Occipital lobe (tissue), 2 donors: ENCODE data around the gene OR1C1. TPM values are rescaled to one million over a fixed set of nuclear protein-coding genes. Genes with fewer than 3 reads are reported as not detected.
"Not testable (repeated sequence)": the region's sequence is repeated elsewhere in the genome, so short reads cannot be mapped to it uniquely, and the experiment has no call there.

Experiments used
- DNase-seq: peaks from one replicate; lab custom pipeline; 2025; lab: John Stamatoyannopoulos, UW
- total RNA-seq: library from RNA; depleted of rRNA; stranded (reverse); fragments of >200 nt; gene quantifications from one replicate; pipeline ENCODE4 v1.2.3, GENCODE V29; 2014

OR1C1 gene, protein sequence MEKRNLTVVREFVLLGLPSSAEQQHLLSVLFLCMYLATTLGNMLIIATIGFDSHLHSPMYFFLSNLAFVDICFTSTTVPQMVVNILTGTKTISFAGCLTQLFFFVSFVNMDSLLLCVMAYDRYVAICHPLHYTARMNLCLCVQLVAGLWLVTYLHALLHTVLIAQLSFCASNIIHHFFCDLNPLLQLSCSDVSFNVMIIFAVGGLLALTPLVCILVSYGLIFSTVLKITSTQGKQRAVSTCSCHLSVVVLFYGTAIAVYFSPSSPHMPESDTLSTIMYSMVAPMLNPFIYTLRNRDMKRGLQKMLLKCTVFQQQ
- total RNA-seq: not detected

DNA sequence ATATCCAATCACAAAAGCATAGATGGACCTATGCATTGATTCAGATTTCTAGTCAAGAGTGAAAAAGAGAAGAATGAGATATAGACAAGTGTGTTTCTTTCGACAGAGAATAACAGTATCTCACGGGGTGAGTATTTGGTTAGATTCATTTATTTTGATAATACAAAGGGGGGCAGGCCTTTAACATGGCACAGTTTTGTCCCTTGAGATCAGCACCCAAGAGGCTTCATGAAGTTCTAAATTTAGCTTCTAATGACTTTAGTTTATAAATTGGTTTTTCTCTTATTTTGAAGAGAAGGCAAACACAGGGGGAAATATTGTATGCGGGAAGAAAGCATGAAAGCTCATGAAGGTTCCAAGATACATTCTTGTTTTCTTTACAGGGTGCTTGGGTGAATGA is at the start of gene OR1C1:
Gene OR1C1 (minus strand): TSS at position 101 of the 400 bp plus-strand sequence. CDS start 2,150 bp downstream, outside the sequence.
- no peak for DNase-seq

DNA sequence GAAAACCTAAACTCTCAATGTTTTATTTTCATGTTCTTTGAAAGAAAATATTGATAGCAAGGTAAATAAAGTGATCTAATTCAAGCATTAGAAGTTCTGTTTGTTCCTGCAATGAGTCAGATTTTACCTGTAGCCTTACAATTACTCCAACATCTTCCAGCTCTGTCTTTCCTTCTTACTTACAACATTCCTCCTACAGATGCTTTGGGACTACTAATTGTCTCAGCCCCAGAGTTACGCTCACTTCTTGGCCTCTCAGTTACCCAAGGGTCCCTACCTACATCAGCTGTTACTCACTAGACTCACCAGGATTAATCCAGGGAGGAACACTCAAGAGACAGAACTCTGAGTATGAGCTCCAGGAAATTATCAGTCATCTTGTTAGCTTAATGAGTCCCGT is 37.2 kb upstream of the OR1C1 start:
- DNase-seq: no peak

DNA sequence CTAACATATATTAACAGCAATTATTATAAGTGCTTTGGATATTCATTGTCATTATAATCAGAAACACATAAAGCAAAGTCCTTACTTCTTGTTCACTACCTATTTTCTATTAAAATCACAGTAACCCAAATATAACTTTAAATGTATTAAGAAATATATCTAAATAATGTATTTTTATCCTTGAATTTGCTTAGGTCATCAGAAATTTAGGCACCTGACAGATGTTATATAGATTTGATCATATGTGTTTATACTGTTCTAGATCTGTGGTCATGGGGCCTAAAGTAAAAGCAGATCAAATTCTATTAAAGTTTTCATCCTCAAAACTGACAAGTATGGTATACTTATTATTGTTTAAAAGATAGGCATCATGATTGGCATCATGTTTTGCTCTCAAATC is 9.2 kb upstream of the OR1C1 start:
- no peak for DNase-seq

DNA sequence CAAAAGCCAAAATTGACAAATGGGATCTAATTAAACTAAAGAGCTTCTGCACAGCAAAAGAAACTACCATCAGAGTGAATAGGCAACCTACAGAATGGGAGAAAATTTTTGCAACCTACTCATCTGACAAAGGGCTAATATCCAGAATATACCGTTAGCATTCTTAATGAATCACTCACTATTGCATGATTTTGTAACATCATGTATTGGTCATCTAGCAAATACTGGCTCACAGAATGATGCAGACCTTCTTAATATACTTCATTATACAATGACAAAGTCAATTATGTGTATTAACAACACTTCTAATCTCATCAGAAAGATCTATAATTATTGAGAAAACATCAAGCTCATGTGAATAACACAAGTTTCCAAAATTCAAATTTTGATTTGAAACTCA is 6.0 kb downstream of the OR1C1 start:
- DNase-seq: not testable (repeated sequence)

DNA sequence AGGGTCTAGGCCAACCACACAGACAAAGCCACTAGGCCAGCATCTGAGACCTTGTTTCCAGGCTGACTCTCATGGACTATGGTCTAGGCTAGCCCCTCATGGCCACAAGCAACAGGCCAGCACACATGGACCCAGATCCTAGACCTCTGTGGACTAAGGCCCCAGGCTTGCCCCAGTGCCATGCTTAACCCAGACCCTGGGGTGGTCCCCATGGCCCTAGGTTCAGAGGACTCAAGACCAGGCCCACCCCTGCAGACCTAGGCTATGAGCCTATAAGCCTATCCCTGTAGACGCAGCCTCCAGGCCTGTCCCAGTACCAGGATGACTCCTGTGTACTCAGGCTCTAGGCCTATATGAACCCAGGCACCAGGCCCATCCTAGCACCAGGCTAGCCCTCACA is 10.5 kb downstream of the OR1C1 start:
- no peak for DNase-seq

DNA sequence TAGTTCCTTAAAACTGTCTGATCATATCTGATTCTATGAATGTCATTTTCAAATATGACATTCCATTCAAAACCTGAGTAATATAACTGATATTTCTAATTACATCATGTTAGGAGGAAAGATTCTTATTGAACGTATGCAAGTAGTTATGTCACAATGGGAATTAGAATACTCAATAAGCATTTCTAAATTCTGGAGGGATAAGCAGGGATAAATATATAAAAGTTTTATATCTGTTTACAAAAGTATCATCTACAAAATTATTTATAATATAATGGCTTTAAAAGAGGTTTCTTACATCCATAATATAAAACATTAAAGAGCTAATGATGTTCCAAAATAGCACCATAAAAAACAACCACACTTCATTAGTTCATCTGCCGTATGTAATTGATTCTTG is 12.3 kb downstream of the OR1C1 start, which contains the start of gene OR14A2:
Gene OR14A2 (minus strand): TSS at position 101 of the 400 bp plus-strand sequence.
- DNase-seq: no peak

DNA sequence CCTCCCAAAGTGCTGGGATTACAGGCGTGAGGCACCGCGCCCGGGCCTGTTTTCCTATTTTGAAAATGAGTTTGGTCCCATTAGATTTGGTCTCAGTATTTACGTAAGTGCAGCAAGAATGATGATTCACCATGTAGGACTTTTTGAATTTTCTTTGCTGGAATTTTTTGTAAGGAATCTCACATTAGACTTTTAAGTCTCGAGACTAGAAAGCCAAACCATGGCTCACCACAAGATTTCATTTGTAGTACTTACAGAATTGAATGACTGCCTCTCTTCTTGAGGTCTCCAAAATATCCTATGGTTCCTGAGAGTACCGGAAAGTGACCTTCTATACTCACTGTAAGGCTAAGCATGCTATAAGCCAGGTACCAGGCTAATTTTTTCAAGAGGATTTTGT is 12.7 kb downstream of the OR1C1 start:
- DNase-seq: no peak

DNA sequence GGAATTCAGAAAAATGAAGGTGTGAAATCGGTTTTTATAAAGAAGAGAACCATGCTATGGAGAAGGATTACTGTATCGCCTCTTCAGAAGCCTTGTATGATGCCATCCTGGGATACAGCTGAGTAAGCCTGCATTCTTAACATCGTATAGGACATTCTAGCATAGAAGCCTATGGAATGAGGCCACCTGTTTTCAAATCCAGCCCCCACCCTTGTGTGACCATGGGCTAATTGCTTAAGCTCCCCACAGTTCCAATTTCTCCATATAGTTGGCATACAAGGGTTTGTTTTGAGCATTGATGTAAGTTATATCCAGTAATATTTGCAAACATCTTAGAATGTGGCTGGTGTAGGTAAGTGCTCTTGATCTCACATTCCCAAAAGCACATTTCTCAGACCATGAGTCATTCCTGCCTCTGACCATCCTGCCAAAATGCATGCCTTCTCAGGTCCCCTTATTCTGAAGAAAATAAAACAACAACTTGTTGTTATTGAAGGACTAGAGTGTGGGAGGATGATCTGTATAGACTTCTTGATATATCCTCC is 13.9 kb downstream of the OR1C1 start:
- DNase-seq: no peak

DNA sequence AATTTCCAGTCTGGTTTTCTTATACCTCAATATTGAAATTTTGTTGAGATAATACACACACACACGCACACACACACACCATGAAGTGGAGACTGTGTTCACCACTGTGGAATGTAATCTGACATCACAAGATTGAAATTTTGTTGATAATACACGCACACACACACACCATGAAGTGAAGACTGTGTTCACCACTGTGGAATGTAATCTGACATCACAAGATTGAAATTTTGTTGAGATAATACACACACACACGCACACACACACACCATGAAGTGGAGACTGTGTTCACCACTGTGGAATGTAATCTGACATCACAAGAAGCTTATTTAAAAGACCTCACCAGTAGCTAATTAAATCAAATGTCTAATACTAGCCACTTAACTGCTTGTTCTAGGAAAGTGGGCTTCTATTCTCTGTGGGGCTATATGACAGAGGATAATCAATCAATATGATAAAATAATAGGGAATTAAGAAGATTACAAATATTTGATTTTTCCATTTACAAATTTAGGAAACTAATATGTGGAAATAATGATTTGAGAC is 18.1 kb downstream of the OR1C1 start:
- not testable (repeated sequence) for DNase-seq

DNA sequence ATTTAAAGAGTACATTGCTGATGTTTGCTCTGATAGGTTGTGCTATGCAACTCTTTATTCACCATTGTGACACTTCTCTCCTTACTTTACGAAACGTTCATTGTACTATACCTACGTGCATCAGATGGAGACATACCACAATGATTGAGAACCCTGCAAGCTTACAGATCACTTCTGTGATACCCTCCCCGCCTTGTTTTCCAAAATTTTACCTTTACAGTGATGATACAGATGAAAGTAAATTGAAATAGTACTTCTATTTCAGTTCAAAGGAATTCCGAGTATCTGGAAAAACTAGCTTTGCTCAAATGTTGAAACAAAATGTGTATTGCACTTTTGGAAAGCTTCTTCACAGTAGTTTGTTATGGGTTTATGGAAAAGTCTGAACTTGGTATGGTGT is 18.6 kb downstream of the OR1C1 start:
- no peak for DNase-seq

DNA sequence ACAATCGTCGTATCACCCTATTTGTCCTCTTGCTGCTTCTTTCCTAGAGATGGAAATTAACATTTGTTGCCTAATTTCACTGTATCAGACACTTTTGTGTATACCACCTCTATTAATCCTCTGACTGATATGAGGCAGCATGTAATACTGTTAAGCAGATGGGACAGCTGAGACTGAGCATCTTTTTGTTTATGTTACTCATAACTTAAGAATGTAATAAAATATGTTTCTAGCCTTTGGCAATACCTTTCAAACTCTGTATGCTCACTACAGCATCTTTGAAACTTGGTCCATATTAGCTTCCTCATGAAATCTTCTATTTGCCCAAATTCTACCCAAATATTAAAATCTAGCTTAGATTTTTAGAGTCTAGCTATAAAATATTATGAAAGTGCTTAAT is 19.6 kb downstream of the OR1C1 start:
- no peak for DNase-seq

DNA sequence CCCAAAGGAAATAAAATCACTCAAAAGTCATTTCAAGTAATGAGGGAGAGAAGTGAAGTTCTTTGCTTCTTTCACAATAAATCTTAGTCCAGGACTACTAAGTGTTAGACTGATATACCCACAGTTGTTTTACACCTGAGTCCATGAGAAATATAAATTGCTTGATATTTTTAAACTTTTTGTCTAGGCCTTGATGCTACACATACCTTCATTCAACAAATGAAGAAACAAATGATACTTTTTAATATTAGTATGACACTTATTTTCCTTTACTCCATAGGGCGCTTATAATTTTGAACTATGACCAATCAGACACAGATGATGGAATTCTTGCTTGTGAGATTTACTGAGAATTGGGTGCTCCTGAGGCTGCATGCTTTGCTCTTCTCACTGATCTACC is 22.0 kb downstream of the OR1C1 start, which contains the start of gene OR14K1:
Gene OR14K1 (plus strand): TSS at position 301 of the 400 bp plus-strand sequence. CDS start 0 bp downstream, at position 301.
- DNase-seq: no peak

DNA sequence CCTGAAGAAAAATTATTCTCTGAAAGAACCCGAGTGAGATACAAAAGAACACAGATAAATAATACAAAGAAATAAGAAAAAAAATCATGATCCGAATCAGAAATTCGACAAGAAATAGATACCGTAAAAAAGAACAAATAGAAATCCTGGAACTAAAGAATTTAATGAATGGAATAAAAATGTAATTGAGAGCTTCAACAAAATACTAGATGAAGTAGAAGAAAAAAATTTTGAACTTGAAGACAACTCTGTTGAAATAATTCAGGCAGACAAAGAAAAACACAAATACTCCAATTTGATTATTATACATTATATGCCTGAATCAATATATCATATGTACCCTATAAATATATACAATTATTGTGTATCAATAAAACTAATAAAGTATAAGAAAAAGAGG is 39.1 kb downstream of the OR1C1 start:
- DNase-seq: no peak

DNA sequence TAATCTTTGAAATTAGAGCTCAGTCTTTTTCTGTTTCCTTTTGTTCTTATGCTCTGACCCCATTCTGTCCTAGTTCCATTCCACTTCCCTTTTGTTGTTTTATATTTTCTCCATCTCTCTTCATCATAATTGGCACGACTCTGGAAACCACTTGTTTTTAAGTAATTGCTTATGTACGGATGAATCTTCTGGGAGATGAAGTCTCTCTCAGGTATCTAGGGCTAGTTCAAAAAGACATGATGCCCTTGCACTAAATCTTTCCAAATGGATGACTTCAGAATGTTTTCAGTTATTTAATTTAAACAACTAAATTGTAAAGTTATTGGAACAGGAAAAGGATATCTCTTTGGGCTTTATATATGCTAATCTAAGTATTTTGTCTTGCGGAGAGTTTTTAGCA is 43.8 kb downstream of the OR1C1 start, which contains the start of gene OR6F1:
Gene OR6F1 (minus strand): TSS at position 101 of the 400 bp plus-strand sequence. CDS start 3,891 bp downstream, outside the sequence.
- DNase-seq: no peak

DNA sequence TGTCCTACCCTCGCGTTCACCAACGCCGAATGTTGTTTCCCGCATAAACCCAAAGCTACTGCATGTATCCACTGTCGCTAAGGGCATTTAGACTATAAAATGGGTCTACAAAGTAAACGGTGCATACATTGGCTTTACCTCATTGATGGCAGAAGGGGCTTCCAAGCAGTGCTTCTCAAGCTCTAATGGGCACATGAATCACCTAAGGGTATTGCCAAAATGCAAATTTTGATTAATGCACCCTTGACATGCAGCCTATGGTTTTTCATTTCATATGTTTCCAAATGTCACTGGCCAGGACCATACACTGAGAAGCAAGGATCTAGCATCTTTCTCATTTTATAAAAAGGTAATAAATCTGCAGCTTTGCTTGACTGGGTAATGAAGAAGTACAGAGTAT is 46.6 kb downstream of the OR1C1 start:
- DNase-seq: no peak

DNA sequence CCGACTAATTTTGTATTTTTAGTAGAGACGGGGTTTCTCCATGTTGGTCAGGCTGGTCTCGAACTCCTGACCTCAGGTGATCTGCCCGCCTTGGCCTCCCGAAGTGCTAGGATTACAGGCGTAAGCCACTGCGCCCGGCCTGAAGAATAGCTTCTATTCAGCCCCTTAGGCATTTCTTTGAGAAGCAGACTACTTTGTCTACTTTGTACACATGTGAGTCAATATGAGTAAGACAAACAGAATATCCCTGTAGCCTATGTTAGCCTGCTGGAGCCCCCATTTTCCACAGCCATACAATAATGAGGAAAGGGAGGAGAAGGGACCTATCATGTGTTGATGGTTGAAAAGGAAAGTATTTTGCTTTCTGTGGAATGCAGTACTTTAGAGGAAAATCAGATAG is 49.7 kb downstream of the OR1C1 start:
- DNase-seq: not testable (repeated sequence)

Other genes starting within 250 kb of the OR1C1 start
- gene OR2C3, start 224.1 kb downstream of the OR1C1 start, total RNA-seq: not detected
- gene GCSAML, start 211.4 kb downstream of the OR1C1 start, total RNA-seq: under 0.01 TPM
- gene OR2G2, start 172.2 kb downstream of the OR1C1 start, total RNA-seq: not detected
- gene OR2G3, start 155.0 kb downstream of the OR1C1 start, total RNA-seq: not detected
- not detected for gene OR13G1, start 80.8 kb downstream of the OR1C1 start, total RNA-seq
- gene OR6F1, start 43.9 kb downstream of the OR1C1 start, total RNA-seq: not detected
- gene OR14K1, start 21.9 kb downstream of the OR1C1 start, total RNA-seq: not detected
- not detected for gene OR14A2, start 12.4 kb downstream of the OR1C1 start, total RNA-seq
- gene OR14A16, start 63.6 kb upstream of the OR1C1 start, total RNA-seq: not detected
- not detected for gene OR11L1, start 81.3 kb upstream of the OR1C1 start, total RNA-seq
- gene TRIM58, start 96.6 kb upstream of the OR1C1 start, total RNA-seq: 3.1 TPM
- 1.6 TPM for gene OR2W3, start 135.0 kb upstream of the OR1C1 start, total RNA-seq
- not detected for gene OR2T8, start 159.7 kb upstream of the OR1C1 start, total RNA-seq
- 0.16 TPM for gene OR2AJ1, start 164.3 kb upstream of the OR1C1 start, total RNA-seq
- gene OR2L8, start 188.3 kb upstream of the OR1C1 start, total RNA-seq: 2.8 TPM
- gene OR2AK2, start 204.7 kb upstream of the OR1C1 start, total RNA-seq: 0.78 TPM